Suprapubic skin (tissue), 4 donors: ENCODE measurements around the gene TMEM132D. TPM values are rescaled to one million over a fixed set of nuclear protein-coding genes. Genes with fewer than 3 reads are reported as not detected.

Source experiments
- DNase-seq, 2 donors: peaks; one replicate each; pipeline ENCODE4 v3.0.0-alpha.2; 2019; ENCODE audit warnings: low spot score in 2 of 2
- H3K27ac ChIP-seq: fragments of 200-600 bp; sonication (generic); one replicate; pipeline ENCODE4 v1.5.1; 2019
- H3K27me3 ChIP-seq: fragments of 200-600 bp; sonication (generic); one replicate; pipeline ENCODE4 v1.5.1; 2019
- H3K36me3 ChIP-seq: fragments of 200-600 bp; sonication (generic); one replicate; pipeline ENCODE4 v1.5.1; 2019
- H3K4me1 ChIP-seq: fragments of 200-600 bp; sonication (generic); one replicate; pipeline ENCODE4 v1.5.1; 2019
- H3K4me3 ChIP-seq: fragments of 200-600 bp; sonication (generic); one replicate; pipeline ENCODE4 v1.5.1; 2019; ENCODE audit warnings: mild to moderate bottlenecking
- H3K9me3 ChIP-seq: fragments of 200-600 bp; sonication (generic); one replicate; pipeline ENCODE4 v1.5.1; 2019
- CTCF ChIP-seq, 2 donors: fragments of 200-600 bp in 1 of 2; fragments of 450-650 bp in 1 of 2; sonication (generic) in 1 of 2; IDR thresholded peaks; one replicate each; pipeline ENCODE4 v1.5.1; 2016 to 2019; ENCODE audit warnings: antibody characterized with exemption in 2 of 2, mild to moderate bottlenecking in 1 of 2, moderate library complexity in 1 of 2
- EP300 ChIP-seq: sonication (generic); formaldehyde crosslinking; IDR thresholded peaks from one replicate; pipeline ENCODE4 v1.6.1; 2017; ENCODE audit warnings: antibody characterized with exemption
- POLR2A ChIP-seq, 2 donors: fragments of 450-650 bp; IDR thresholded peaks; one replicate each; pipeline ENCODE4 v1.6.1; 2017; ENCODE audit warnings: antibody characterized with exemption in 2 of 2, mild to moderate bottlenecking in 2 of 2, moderate library complexity in 2 of 2
- POLR2AphosphoS5 ChIP-seq, 3 donors: sonication (generic); formaldehyde crosslinking; IDR thresholded peaks; one replicate each; pipeline ENCODE4 v1.6.1; 2017; ENCODE audit warnings: antibody characterized with exemption in 3 of 3
- WGBS: methylation state at CpG from one replicate; pipeline ENCODE4 v1.1.5; 2018; 5-methylcytosine and 5-hydroxymethylcytosine counted together
- total RNA-seq, 4 donors: library from RNA; depleted of rRNA; stranded (reverse); fragments of >200 nt; gene quantifications; one replicate each; pipeline ENCODE4 v1.1.0, GENCODE V29; 2016

The TMEM132D gene
- total RNA-seq, 4 donors from 2014 or later = 0.10 to 0.64 TPM; not detected in 2

- Histone ChIP-seq H3K27me3 (no peaks in the 10 kb centered on the region), H3K9me3 (no peaks in the 10 kb centered on the region), H3K27ac (no peak overlapping the region), H3K4me1 (no peaks in the 10 kb centered on the region), H3K4me3 (no peak overlapping the region), H3K36me3 (no peaks in the 10 kb centered on the region)
- TF ChIP-seq POLR2A (IDR thresholded peaks at IDR 0.05) (no peak), POLR2AphosphoS5 (IDR thresholded peaks at IDR 0.05) (no peak), EP300 (no peak), CTCF (IDR thresholded peaks at IDR 0.05) (no peak)
- DNase-seq = no peak
- 67% methylated on average over 13 of the region's 13 CpGs for WGBS
Observed at GRCh38 chr12:129873111-129873832, 30.6 kb downstream of the TMEM132D start.

GRCh38 chr12:129871991-129872972, 31.5 kb downstream of the TMEM132D start:
- no peaks in the 10 kb centered on the region for H3K9me3 ChIP-seq
- no peak overlapping the region for H3K4me3 ChIP-seq
- H3K27ac ChIP-seq = no peak overlapping the region
- H3K36me3 ChIP-seq = no peaks in the 10 kb centered on the region
- no peaks in the 10 kb centered on the region for H3K27me3 ChIP-seq
- TF ChIP-seq POLR2AphosphoS5 (IDR thresholded peaks at IDR 0.05) = no peak
- TF ChIP-seq CTCF (IDR thresholded peaks at IDR 0.05) = no peak
- no peak for TF ChIP-seq POLR2A (IDR thresholded peaks at IDR 0.05)
- TF ChIP-seq EP300 = no peak
- H3K4me1 ChIP-seq = no peaks in the 10 kb centered on the region
- WGBS = 41% methylated on average over 19 of the region's 19 CpGs
- DNase-seq = no peak

- Histone ChIP-seq H3K9me3 (peaks cover 4% of the 10 kb centered on the region), H3K27me3 (no peaks in the 10 kb centered on the region), H3K36me3 (no peaks in the 10 kb centered on the region), H3K4me1 (no peaks in the 10 kb centered on the region), H3K27ac (no peak overlapping the region), H3K4me3 (no peak overlapping the region)
- TF ChIP-seq POLR2AphosphoS5 (IDR thresholded peaks at IDR 0.05) (no peak), POLR2A (IDR thresholded peaks at IDR 0.05) (no peak), CTCF (IDR thresholded peaks at IDR 0.05) (no peak), EP300 (no peak)
- 77% methylated on average over 5 of the region's 5 CpGs for WGBS
- no peak for DNase-seq
Observed at GRCh38 chr12:129870796-129871195, 33.0 kb downstream of the TMEM132D start.

- no peak for DNase-seq
Observed at GRCh38 chr12:129870136-129870535, 33.7 kb downstream of the TMEM132D start.

More at GRCh38 chr12:129870136-129870535, 33.7 kb downstream of the TMEM132D start:
- Histone ChIP-seq H3K9me3 (peaks cover 10% of the 10 kb centered on the region), H3K4me3 (no peak overlapping the region), H3K36me3 (no peaks in the 10 kb centered on the region), H3K4me1 (no peaks in the 10 kb centered on the region), H3K27ac (no peak overlapping the region), H3K27me3 (no peaks in the 10 kb centered on the region)
- 92% methylated on average over 2 of the region's 2 CpGs for WGBS
- TF ChIP-seq POLR2AphosphoS5 (IDR thresholded peaks at IDR 0.05) (no peak), CTCF (IDR thresholded peaks at IDR 0.05) (no peak), POLR2A (IDR thresholded peaks at IDR 0.05) (no peak), EP300 (no peak)
